Limb (tissue), 2 donors: Measurements from ENCODE around the gene LCE2D.
"Not testable (repeated sequence)": the region's sequence is repeated elsewhere in the genome, so short reads cannot be mapped to it uniquely, and the experiment has no call there.

Source experiments
- DNase-seq, 2 donors: peaks; one replicate each; pipeline ENCODE4 v3.0.0-alpha.2; 2016; ENCODE audit errors: extremely low spot score in 2 of 2

LCE2D gene, protein sequence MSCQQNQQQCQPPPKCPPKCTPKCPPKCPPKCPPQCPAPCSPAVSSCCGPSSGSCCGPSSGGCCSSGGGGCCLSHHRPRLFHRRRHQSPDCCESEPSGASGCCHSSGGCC

GRCh38 chr1:152663098-152663497, at the start of gene LCE2D:
LCE2D (plus strand) TSS chr1:152663380; CDS start chr1:152664106, 726 bp downstream.
- no peak for DNase-seq

DNA sequence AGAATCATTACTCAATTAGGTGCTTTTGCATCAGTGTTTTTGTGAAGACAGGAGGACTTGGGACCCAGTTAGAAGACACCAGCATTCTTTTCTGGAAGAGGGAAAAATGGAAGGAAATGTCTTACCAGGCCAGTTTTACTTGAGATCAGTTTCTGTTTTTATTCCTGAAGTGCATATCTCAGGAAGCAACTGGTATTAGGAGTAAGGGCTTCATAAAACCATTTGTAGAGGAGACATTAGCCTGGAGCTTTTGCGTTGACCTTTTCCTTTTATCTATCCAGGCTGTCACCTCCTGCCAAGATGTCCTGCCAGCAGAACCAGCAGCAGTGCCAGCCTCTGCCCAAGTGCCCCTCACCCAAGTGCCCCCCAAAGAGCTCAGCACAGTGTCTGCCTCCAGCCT, 49.7 kb upstream of the LCE2D start, which contains the start of gene LCE3B:
LCE3B (plus strand) TSS at position 301 of the 400 bp plus-strand sequence; CDS start at position 301, 0 bp downstream.
- DNase-seq = no peak

DNA sequence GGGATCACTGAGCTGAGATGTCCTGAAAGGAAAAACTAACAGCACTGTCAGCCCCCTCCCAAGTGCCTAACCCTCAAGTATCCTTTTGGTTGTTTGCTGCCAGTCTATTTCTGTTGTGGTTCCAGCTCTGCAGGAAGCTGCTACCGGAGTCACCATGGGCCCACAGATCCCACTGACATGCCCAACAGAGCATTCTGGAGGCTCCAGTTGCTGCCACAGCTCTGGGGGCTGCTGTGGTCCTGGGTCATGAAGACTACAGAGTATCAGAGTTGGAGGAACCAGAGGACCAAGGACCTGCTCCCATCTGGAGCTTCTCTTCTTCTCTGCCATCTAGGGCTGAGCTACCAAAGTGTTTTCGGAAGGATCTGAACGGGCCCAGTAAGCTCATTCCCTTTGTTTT, 41.2 kb upstream of the LCE2D start:
- no peak for DNase-seq

DNA sequence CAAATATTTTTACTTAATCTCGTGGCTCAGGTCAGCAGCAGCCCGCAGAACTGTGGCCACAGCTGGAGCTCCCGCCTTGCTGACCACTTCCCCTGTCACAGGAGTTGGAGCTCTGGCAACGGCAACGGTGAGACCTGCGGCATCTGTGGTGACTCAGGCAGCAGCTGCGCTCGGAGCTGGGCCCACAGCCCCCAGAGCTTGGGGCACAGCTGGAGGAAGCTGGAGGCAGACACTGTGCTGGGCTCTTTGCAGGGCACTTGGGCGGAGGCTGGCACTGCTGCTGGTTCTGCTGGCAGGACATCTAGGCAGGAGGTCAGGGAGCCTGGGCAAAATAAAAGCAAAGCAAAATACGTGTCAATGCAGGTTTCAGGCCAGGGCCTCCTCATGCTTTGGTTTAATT, 40.4 kb upstream of the LCE2D start, which contains the start of gene LCE3A:
LCE3A (minus strand) TSS at position 301 of the 400 bp plus-strand sequence; CDS start at position 301, 0 bp downstream.
- no peak for DNase-seq

DNA sequence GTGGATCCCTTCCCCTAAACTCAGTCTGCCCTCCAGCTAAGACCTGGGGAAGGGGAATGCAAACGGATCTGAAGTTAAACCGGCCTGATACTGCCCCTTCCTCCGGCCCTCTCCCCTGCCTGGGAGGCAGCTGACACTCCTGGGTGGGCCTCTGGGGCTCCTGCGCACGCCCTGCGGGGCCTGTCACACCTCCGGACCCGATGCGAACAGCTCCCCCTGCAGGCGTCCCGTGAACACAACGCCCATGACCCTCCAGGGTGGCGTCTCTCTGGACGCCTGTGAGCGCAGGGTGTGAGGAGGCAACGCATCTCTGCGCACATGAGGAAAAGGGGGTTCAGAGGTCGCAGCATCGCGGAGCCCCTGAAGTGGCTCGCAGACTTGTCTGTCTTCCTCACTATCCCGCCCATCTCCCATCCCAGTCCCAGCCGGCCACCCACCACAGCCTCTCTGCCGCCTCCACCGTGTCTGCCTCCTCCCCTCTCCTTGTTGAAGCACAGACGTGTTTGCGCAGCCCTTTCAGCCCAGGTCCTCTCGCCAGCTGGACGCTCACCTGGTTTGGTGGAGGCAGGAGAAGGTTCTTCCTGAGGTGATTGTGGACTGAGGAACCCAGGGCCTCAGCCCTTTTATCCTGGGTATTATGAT, 39.9 kb upstream of the LCE2D start:
- no peak for DNase-seq

DNA sequence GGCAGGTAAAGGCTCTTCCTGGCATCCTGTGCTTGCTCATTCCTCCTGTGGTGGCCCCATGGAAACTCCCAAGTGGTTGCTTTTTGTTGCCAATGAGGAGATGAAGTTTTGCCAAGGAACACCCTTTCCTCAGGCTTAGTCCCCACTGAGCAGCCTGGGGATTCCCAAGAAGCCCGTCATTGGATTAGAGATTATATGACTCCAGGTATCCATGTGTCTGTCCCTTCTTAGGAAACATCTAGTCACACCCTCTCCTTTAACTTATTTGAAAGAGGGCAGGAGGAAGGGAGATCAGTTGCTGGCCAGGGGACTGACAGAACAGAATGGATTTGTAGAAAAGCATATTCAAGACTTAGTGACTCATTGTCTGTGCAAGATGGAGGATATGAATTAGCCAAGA, 36.4 kb upstream of the LCE2D start:
- no peak for DNase-seq

DNA sequence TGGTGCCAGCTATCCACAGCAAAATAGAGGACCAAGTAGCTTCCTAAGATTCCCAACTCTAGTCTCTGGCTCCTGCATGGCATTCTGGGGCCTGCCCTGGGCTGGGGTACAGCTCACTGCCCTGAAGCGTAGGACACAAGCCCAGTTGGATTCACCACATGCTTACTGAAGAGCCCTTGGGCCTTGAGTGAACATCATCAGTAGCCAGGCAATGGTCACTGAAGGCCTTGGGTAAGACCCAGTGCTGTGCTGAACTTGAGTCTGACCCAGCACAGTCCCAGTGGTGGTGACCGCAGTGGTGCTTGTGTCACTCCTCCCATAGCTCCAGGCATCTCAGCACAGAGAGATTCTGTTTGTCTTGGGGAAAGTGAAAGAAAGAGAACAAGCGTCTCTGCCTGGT, 32.6 kb upstream of the LCE2D start:
- DNase-seq = no peak

DNA sequence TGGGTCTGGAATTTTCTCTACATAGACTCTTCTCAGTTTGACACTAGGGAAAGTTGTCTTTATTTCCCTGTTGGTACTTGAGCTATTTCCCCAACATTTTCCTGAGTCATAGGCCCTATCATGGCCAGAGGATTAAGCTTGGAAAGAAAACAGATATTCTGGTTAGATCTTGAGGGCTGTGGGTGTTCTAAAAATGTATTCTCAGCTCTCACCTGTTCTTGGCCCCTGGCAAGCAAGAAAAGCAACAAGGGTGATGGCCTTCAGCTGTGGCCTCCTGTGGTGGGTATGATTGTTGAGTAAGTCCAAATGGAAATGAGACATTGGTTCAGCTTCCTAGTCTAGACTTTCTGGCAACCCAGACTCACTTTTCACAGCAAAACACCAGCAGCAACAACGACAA, 22.8 kb upstream of the LCE2D start:
- no peak for DNase-seq

DNA sequence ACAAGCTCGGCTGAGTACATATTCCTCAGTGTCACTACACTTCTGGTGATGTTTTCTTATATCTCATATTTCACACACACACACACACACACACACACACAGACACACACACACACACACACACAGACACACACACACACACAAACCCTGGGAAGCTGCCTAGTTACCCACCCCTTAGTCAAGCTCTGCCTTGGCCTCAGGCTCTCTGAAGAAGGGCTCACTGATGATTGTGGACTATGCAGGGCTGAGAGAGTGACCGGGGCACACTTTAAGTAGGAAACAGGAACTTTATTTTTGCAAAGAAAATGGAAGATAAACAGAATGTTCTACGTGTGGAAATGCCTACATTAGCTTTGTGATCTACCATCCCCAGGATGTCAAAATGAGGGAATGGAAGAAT, 19.2 kb upstream of the LCE2D start:
- no peak for DNase-seq

DNA sequence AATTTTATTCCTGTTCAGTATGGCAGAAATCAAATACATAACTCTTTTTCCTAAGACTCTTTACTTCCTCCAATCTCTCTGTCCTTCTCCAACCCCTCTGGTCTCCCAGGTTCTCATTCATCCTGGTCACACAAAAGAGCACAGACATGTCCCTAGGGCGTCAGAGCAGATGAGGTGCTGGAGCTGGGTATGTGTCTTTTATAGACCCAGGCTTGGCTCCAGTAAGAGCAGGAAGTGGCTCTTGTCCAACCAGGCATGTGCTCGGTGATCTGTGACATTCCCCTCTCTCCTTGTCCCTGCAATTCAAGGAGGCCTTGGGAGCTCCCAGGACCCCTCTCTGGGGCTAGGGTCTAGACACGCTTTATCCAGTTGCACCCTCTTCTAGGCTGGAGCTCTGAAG, 18.0 kb upstream of the LCE2D start:
- no peak for DNase-seq

GRCh38 chr1:152646656-152647055, 16.5 kb upstream of the LCE2D start:
- DNase-seq = no peak

- DNase-seq = peak; percentile 14 to 60
These were observed 9.1 kb upstream of the LCE2D start for GRCh38 chr1:152654110-152654509.

DNA sequence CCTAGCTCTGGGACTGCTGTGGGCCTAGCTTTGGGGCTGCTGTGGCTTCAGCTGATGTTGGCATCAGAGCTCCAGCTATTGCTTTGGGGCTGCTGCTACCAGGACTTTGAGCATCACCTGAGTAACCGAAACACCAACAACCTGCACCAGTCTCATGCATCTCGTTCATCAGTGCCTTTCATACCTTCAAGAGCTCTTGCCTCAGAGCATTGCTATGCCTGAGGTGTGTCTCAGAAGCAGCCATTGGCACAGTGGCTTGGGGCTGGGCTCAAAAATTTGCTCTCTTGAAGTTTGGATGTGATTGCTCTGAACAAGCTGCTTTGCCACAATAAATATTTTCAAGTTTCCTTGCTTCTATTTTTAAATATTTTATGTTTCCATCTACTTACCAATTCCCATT, 6.7 kb upstream of the LCE2D start:
- DNase-seq = no peak

GRCh38 chr1:152657677-152658076, 5.5 kb upstream of the LCE2D start:
- DNase-seq = no peak

DNA sequence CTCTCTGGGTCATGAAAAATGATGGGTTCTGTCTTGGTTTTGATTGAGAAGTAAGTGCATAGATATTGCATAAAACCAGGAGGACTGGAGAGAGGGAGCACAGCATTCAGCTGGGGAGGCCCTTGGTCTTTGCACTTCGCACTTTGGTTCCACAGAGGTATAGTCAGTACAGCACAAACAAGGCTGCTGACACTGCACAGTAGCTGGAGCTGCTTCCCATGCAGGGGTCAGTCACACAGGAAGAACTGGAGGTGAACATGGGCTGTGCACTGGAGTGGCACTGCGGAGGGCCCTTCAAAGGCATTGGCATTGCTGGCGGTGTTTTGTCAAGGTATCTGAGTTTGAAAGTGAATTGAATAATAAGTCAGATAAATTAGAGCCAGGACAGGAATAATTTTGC, 4.5 kb upstream of the LCE2D start:
- no peak for DNase-seq

- DNase-seq = not testable (repeated sequence)
These were observed 3.0 kb downstream of the LCE2D start for GRCh38 chr1:152666171-152666570.

- no peak for DNase-seq
These were observed 4.5 kb downstream of the LCE2D start for GRCh38 chr1:152667648-152668047.

DNA sequence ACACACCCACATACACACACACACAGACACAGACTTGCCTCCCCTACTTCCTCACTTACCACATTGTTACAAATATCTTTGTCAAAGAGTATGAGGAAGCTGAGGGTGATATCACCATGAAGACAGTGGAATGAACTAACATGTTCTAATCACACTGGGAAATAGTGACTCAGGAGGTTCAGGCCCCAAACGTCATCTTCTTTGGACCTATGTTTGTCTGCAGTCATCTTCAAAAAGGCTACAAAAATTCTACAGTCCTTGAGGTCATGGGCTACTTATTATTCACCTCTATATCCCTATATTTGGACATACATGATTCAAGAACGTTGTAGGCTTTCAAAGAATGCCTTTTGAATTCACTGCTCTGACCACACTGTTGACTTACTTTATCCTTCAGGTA, 9.8 kb downstream of the LCE2D start:
- DNase-seq = no peak

DNA sequence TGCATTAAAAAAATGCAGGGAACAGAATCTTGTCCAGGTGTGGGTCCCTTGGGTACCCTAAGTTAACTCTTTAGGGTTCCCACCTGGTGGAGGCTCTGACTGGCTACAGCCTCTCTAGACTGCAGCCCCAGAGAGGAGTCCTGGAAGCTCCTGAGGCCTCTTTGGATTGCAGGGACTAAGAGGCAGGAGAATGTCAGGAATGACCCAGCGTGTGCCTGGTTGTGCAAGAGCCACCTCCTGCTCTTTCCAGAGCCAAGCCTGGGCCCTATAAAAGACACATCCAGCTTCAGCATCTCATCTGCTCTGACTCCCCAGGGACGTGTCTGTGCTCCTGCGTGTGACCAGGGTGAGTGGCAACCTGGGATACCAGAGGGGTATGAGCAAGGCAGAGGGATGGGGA, 11.8 kb downstream of the LCE2D start, which contains the start of gene LCE2C:
LCE2C (plus strand) TSS at position 297 of the 400 bp plus-strand sequence. CDS start 737 bp downstream, outside the sequence.
- DNase-seq = not testable (repeated sequence)

DNA sequence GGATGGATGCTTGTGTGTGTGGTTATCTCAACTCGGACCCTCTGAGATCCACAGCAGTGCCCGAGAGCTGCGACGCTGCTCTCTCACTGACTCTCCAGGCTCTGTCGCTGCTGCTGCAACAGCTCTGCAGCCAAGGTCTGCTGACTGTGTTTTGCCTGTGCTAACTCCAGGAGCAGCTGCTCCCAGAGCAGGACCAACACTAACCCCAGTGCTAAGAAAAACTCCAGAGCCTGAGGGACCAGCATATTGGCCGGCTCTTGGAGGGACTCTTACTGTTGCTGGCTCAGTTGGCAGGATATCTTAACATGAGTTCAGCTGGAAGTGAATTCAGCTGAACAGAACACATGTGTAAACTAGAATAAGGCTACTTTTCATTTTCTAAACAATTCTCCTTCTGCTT, 16.3 kb downstream of the LCE2D start:
- no peak for DNase-seq

GRCh38 chr1:152681616-152682015, 18.4 kb downstream of the LCE2D start:
- no peak for DNase-seq

DNA sequence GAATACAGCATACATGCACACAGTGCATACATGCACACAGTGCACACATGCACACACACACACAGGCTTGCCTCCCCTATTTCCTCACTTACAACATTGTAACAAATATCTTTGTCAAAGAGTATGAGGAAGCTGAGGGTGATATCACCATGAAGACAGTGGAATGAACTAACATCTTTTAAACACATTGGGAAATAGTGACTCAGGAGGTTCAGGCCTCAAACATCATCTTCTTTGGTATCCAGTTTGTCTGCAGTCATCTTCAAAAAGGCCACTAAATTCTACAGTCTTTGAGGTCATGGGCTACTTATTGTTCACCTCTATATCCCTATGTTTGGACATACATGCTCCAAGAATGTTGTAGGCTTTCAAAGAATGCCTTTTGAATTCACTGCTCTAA, 20.7 kb downstream of the LCE2D start:
- no peak for DNase-seq

- not testable (repeated sequence) for DNase-seq
These were observed 22.6 kb downstream of the LCE2D start, which contains the start of gene LCE2B for GRCh38 chr1:152685823-152686222. LCE2B (plus strand) TSS chr1:152686123; CDS start chr1:152686844, 721 bp downstream.
